GM12878 (cell line): ENCODE data around the gene OR2Z1. TPM values are rescaled to one million over a fixed set of nuclear protein-coding genes. Genes with fewer than 3 reads are reported as not detected.

Experiments used
- ATAC-seq: fragments of 200-7000 bp; cut with Tn5 transposase; 3 replicates; pipeline ENCODE4 v1.9.1; 2020; ENCODE audit warnings: mild to moderate bottlenecking, moderate library complexity
- BruUV-seq: library from RNA; stranded (reverse); fragments of 400-500 nt; replicated peaks from 2 replicates; lab custom pipeline; 2021; lab: Mats Ljungman, UMichigan
- CTCF ChIA-PET: fragments of 300-600 bp; sonication (Branson Sonifier 250); formaldehyde crosslinking; extraction: SDS; loops from one replicate; lab custom pipeline; 2021; ENCODE audit warnings: inconsistent platforms; lab: Yijun Ruan, JAX
- POLR2A ChIA-PET: fragments of 350-600 bp; formaldehyde crosslinking; extraction: SDS; loops from one replicate; lab custom pipeline; 2021; ENCODE audit warnings: inconsistent platforms; lab: Charles Lee
- RAD21 ChIA-PET: fragments of 300-600 bp; sonication (Branson Sonifier 250); formaldehyde crosslinking; loops from one replicate; lab custom pipeline; 2023; ENCODE audit warnings: antibody characterized with exemption; ENCODE audit not compliant: unreplicated experiment; lab: Charles Lee
- SMC1A ChIA-PET: fragments of 300-600 bp; sonication (Branson Sonifier 250); formaldehyde crosslinking; loops from one replicate; lab custom pipeline; 2023; ENCODE audit not compliant: unreplicated experiment, uncharacterized antibody; lab: Charles Lee
- DNase-seq: peaks from one replicate; pipeline ENCODE4 v3.0.0-alpha.2; 2011; ENCODE audit warnings: low read depth, low spot score
- FAIRE-seq: peaks from 3 replicates; lab custom pipeline; 2011; peaks lifted over from hg19 to GRCh38; lab: Jason Lieb, UNC
- H2AFZ ChIP-seq: 2 replicates; pipeline ENCODE4 v1.6.0; 2011; ENCODE audit warnings: low read depth, low read length, control low read depth; ENCODE audit not compliant: control insufficient read depth
- H3K27ac ChIP-seq: 2 replicates; pipeline ENCODE4 v1.5.1; 2011; ENCODE audit warnings: control low read depth; ENCODE audit not compliant: control insufficient read depth, insufficient read depth
- H3K27me3 ChIP-seq, 2 experiments: replicated peaks in 1 of 2; 2 replicates each; pipeline versions ENCODE4 v1.6.0 to v1.6.1; 2011; ENCODE audit warnings: low read length in 1 of 2; ENCODE audit not compliant: control insufficient read depth in 2 of 2, insufficient read depth in 2 of 2
- H3K36me3 ChIP-seq, 2 experiments: 2 replicates each; pipeline ENCODE4 v1.5.1; 2011; ENCODE audit warnings: low read length in 1 of 2; ENCODE audit not compliant: control insufficient read depth in 2 of 2, insufficient read depth in 2 of 2
- H3K4me1 ChIP-seq: 2 replicates; pipeline ENCODE4 v1.6.1; 2011; ENCODE audit warnings: mild to moderate bottlenecking, low read length, moderate library complexity, mixed read lengths; ENCODE audit not compliant: control insufficient read depth, insufficient read depth
- H3K4me2 ChIP-seq: 2 replicates; pipeline ENCODE4 v1.6.0; 2011; ENCODE audit warnings: control low read depth; ENCODE audit not compliant: control insufficient read depth, insufficient read depth
- H3K4me3 ChIP-seq: fragments of 200-600 bp; sonication (generic); 2 replicates; pipeline ENCODE4 v1.5.1; 2016
- H3K79me2 ChIP-seq: 2 replicates; pipeline ENCODE4 v1.6.0; 2011; ENCODE audit warnings: low read length; ENCODE audit not compliant: control insufficient read depth, insufficient read depth
- H3K9ac ChIP-seq: 2 replicates; pipeline ENCODE4 v1.8.0; 2011; ENCODE audit warnings: low read length, control low read depth, mixed read lengths; ENCODE audit not compliant: control insufficient read depth, insufficient read depth
- H3K9me3 ChIP-seq: replicated peaks from 3 replicates; pipeline ENCODE4 v1.5.1; 2011; ENCODE audit warnings: mild to moderate bottlenecking, low read length; ENCODE audit not compliant: control insufficient read depth, insufficient read depth
- H4K20me1 ChIP-seq: 2 replicates; pipeline ENCODE4 v1.6.0; 2011; ENCODE audit not compliant: control insufficient read depth, insufficient read depth
- EP300 ChIP-seq, 2 experiments: fragments of 150-350 bp in 1 of 2; IDR thresholded peaks; 2 replicates each; pipeline ENCODE4 v1.6.1; 2011 to 2012; ENCODE audit warnings: low read depth in 2 of 2, low read length in 2 of 2, borderline replicate concordance in 1 of 2, improper control_type of control experiment in 1 of 2, inconsistent platforms in 1 of 2; ENCODE audit not compliant: control insufficient read depth in 1 of 2
- FOS ChIP-seq: IDR thresholded peaks from 3 replicates; pipeline ENCODE4 v1.6.1; 2011; ENCODE audit warnings: borderline replicate concordance; ENCODE audit not compliant: insufficient read length; ENCODE audit errors: extremely low read depth
- KLF5 ChIP-seq: fragments of 450-650 bp; IDR thresholded peaks from 2 replicates; pipeline ENCODE4 v1.6.1; 2014; ENCODE audit warnings: mild to moderate bottlenecking; ENCODE audit not compliant: partially characterized antibody
- MLLT1 ChIP-seq: fragments of 450-650 bp; IDR thresholded peaks from 2 replicates; pipeline ENCODE4 v1.6.1; 2016; ENCODE audit warnings: mild to moderate bottlenecking
- NFXL1 ChIP-seq: fragments of 450-650 bp; IDR thresholded peaks from 2 replicates; pipeline ENCODE4 v1.6.1; 2017; ENCODE audit warnings: antibody characterized with exemption, mild to moderate bottlenecking, borderline replicate concordance
- RAD21 ChIP-seq: IDR thresholded peaks from 2 replicates; pipeline ENCODE4 v1.6.1; 2011; ENCODE audit warnings: mild to moderate bottlenecking, low read depth, low read length, moderate library complexity; ENCODE audit not compliant: insufficient read depth
- RUNX3 ChIP-seq: IDR thresholded peaks from 2 replicates; pipeline ENCODE4 v1.6.1; 2012; ENCODE audit warnings: low read length, inconsistent platforms
- SKIL ChIP-seq: fragments of 450-650 bp; IDR thresholded peaks from 2 replicates; pipeline ENCODE4 v1.6.1; 2017; ENCODE audit warnings: mild to moderate bottlenecking, low read depth, inconsistent platforms; ENCODE audit not compliant: poor library complexity, severe bottlenecking
- STAT1 ChIP-seq: fragments of 450-650 bp; conservative IDR thresholded peaks from 2 replicates; pipeline ENCODE4 v1.6.1; 2014; ENCODE audit warnings: antibody characterized with exemption, mild to moderate bottlenecking
- YBX1 ChIP-seq: fragments of 450-650 bp; IDR thresholded peaks from 2 replicates; pipeline ENCODE4 v1.6.1; 2016; ENCODE audit warnings: antibody characterized with exemption
- ZNF217 ChIP-seq: fragments of 450-650 bp; IDR thresholded peaks from 2 replicates; pipeline ENCODE4 v1.6.1; 2017; ENCODE audit warnings: antibody characterized with exemption, mild to moderate bottlenecking
- WGBS: methylation state at CpG from one replicate; pipeline ENCODE4 v1.1.6; 2016; ENCODE audit warnings: low lambda C conversion rate; ENCODE audit not compliant: insufficient replicate concordance, insufficient coverage; ENCODE audit errors: missing lambda C conversion rate; 5-methylcytosine and 5-hydroxymethylcytosine counted together
- in situ Hi-C: fragments of 300-500 bp; cut with MboI; formaldehyde crosslinking; loops from 9 replicates; pipeline ENCODE4 v1.14.3; 2018; ENCODE audit warnings: mixed read lengths
- intact Hi-C: fragments of 100-400 bp; cut with micrococcal nuclease; formaldehyde crosslinking; loops from one replicate; pipeline ENCODE4 v1.14.2; 2022; ENCODE audit not compliant: unreplicated experiment
- polyA plus RNA-seq, 11 experiments: library from polyadenylated mRNA; depleted of rRNA in 4 of 11; unstranded in 6 of 11; stranded (reverse) in 5 of 11; fragments of >200 nt; fragmentation: Nextera tagmentation in 4 of 11; fragmentation: Illumina TruSeq in 1 of 11; extraction: Ambion mirVana in 4 of 11; extraction: Trizol in 1 of 11; gene quantifications; 1 replicate in 1 of 11; 2 replicates in 10 of 11; pipeline versions ENCODE4 v1.2.1 to v1.2.3, GENCODE V29; 2011 to 2016; ENCODE audit warnings: inconsistent platforms in 2 of 11, missing spikeins in 2 of 11, low read depth in 1 of 11
- total RNA-seq, 4 experiments: library from RNA; depleted of rRNA in 3 of 4; stranded (reverse); fragments of >200 nt in 3 of 4; fragmentation: Illumina TruSeq in 1 of 4; extraction: Trizol in 1 of 4; gene quantifications; 2 replicates each; pipeline versions ENCODE4 v1.2.1 to v1.2.3, GENCODE V29; 2013 to 2021
- TF ChIP-seq, protein P1 (sequence below): fragments of 450-650 bp; formaldehyde crosslinking; IDR thresholded peaks from 2 replicates; pipeline ENCODE4 v1.4.0; 2022; ENCODE audit warnings: mild to moderate bottlenecking, moderate library complexity

Gene OR2Z1
- total and polyA plus RNA-seq, 10 of the 15 experiments (the other 5 are each of a cell fraction or from before 2014, with no cell fraction given), result not detected

- TF ChIP-seq STAT1, result no peak
- no peak for TF ChIP-seq KLF5
- no peak for TF ChIP-seq SKIL
- no peak for TF ChIP-seq MLLT1
- no peak for TF ChIP-seq YBX1
- TF ChIP-seq RUNX3, result no peak
These were observed 37.2 kb upstream of the OR2Z1 start (continued) for GRCh38 chr19:8684001-8684902.

DNA sequence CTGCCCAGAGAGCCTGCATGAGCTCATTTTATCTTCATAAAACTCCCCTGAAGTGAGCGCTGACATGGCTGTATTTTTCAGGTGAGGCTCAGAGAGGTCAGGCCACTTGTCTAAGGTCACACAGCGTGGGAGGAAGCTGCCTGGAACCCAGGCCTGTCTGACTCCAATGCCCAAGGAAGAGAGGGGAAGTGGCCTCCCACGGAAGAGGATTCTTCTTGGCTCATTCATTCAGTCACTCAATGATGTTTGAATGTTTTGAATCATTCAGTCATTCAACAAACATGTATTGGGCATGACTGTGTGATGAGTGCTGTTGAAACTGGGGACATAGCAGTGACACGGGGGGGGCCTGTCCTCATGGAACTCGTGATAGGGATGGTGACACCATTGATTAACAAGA is 34.9 kb upstream of the OR2Z1 start:
- no peaks in the 10 kb centered on the region for H3K36me3 ChIP-seq
- H3K27ac ChIP-seq, result no peak overlapping the region
- no peak overlapping the region for H3K9ac ChIP-seq
- POLR2A ChIA-PET, result no interaction called here
- WGBS, result 10% methylated on average over 5 of the region's 5 CpGs
- ATAC-seq (no peak), FAIRE-seq (no peak), DNase-seq (no peak)
- no TSS peak for BruUV-seq
- CTCF ChIA-PET, result no interaction called here
- RAD21 ChIA-PET, result interaction anchor here (1.2 to 1.5 kb wide), 2 partner anchors 32 to 33 kb away, joined by 3 to 4 read pairs; no protein-coding TSS in a partner anchor
- H2AFZ ChIP-seq, result no peak overlapping the region
- H3K4me1 ChIP-seq, result no peaks in the 10 kb centered on the region
- H3K27me3 ChIP-seq, result no peaks in the 10 kb centered on the region
- H3K4me3 ChIP-seq, result no peak overlapping the region
- intact Hi-C loops, result no loop called here
- SMC1A ChIA-PET, result interaction anchor here (0.6 kb wide), 1 partner anchor 32 kb away, joined by 3 read pairs; no protein-coding TSS in a partner anchor
- no peaks in the 10 kb centered on the region for H4K20me1 ChIP-seq
- no peaks in the 10 kb centered on the region for H3K79me2 ChIP-seq
- in situ Hi-C loops, result no loop called here
- no peak overlapping the region for H3K4me2 ChIP-seq
- H3K9me3 ChIP-seq, result no peaks in the 10 kb centered on the region; the same call in 2 of the 3 replicates
- TF ChIP-seq FOS (no peak), NFXL1 (no peak), EP300 (IDR thresholded peaks at IDR 0.05; ENCODE audit: borderline replicate concordance in 1 of 2, control insufficient read depth in 1 of 2, low read depth in 2 of 2, low read length in 2 of 2) (no peak), ZNF217 (no peak), RAD21 (no peak)
- TF ChIP-seq, protein P1, sequence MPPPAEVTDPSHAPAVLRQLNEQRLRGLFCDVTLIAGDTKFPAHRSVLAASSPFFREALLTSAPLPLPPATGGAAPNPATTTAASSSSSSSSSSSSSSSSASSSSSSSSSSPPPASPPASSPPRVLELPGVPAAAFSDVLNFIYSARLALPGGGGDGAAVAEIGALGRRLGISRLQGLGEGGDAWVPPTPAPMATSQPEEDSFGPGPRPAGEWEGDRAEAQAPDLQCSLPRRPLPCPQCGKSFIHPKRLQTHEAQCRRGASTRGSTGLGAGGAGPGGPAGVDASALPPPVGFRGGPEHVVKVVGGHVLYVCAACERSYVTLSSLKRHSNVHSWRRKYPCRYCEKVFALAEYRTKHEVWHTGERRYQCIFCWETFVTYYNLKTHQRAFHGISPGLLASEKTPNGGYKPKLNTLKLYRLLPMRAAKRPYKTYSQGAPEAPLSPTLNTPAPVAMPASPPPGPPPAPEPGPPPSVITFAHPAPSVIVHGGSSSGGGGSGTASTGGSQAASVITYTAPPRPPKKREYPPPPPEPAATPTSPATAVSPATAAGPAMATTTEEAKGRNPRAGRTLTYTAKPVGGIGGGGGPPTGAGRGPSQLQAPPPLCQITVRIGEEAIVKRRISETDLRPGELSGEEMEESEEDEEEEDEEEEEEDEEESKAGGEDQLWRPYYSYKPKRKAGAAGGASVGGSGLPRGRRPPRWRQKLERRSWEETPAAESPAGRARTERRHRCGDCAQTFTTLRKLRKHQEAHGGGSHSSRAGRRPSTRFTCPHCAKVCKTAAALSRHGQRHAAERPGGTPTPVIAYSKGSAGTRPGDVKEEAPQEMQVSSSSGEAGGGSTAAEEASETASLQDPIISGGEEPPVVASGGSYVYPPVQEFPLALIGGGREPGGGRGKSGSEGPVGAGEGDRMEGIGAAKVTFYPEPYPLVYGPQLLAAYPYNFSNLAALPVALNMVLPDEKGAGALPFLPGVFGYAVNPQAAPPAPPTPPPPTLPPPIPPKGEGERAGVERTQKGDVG, result no peak
